GM12878 (cell line): ENCODE measurements around the gene NR2F1. TPM values are rescaled to one million over a fixed set of nuclear protein-coding genes. Genes with fewer than 3 reads are reported as not detected.

Experiments used
- ATAC-seq: fragments of 200-7000 bp; cut with Tn5 transposase; 3 replicates; pipeline ENCODE4 v1.9.1; 2020; ENCODE audit warnings: mild to moderate bottlenecking, moderate library complexity
- BruUV-seq: library from RNA; stranded (reverse); fragments of 400-500 nt; replicated peaks from 2 replicates; lab custom pipeline; 2021; lab: Mats Ljungman, UMichigan
- CTCF ChIA-PET: fragments of 300-600 bp; sonication (Branson Sonifier 250); formaldehyde crosslinking; extraction: SDS; loops from one replicate; lab custom pipeline; 2021; ENCODE audit warnings: inconsistent platforms; lab: Yijun Ruan, JAX
- POLR2A ChIA-PET: fragments of 350-600 bp; formaldehyde crosslinking; extraction: SDS; loops from one replicate; lab custom pipeline; 2021; ENCODE audit warnings: inconsistent platforms; lab: Charles Lee
- RAD21 ChIA-PET: fragments of 300-600 bp; sonication (Branson Sonifier 250); formaldehyde crosslinking; loops from one replicate; lab custom pipeline; 2023; ENCODE audit warnings: antibody characterized with exemption; ENCODE audit not compliant: unreplicated experiment; lab: Charles Lee
- SMC1A ChIA-PET: fragments of 300-600 bp; sonication (Branson Sonifier 250); formaldehyde crosslinking; loops from one replicate; lab custom pipeline; 2023; ENCODE audit not compliant: unreplicated experiment, uncharacterized antibody; lab: Charles Lee
- DNase-seq: peaks from one replicate; pipeline ENCODE4 v3.0.0-alpha.2; 2011; ENCODE audit warnings: low read depth, low spot score
- FAIRE-seq: peaks from 3 replicates; lab custom pipeline; 2011; peaks lifted over from hg19 to GRCh38; lab: Jason Lieb, UNC
- H2AFZ ChIP-seq: 2 replicates; pipeline ENCODE4 v1.6.0; 2011; ENCODE audit warnings: low read depth, low read length, control low read depth; ENCODE audit not compliant: control insufficient read depth
- H3K27ac ChIP-seq: 2 replicates; pipeline ENCODE4 v1.5.1; 2011; ENCODE audit warnings: control low read depth; ENCODE audit not compliant: control insufficient read depth, insufficient read depth
- H3K27me3 ChIP-seq, 2 experiments: replicated peaks in 1 of 2; 2 replicates each; pipeline versions ENCODE4 v1.6.0 to v1.6.1; 2011; ENCODE audit warnings: low read length in 1 of 2; ENCODE audit not compliant: control insufficient read depth in 2 of 2, insufficient read depth in 2 of 2
- H3K36me3 ChIP-seq, 2 experiments: 2 replicates each; pipeline ENCODE4 v1.5.1; 2011; ENCODE audit warnings: low read length in 1 of 2; ENCODE audit not compliant: control insufficient read depth in 2 of 2, insufficient read depth in 2 of 2
- H3K4me1 ChIP-seq: 2 replicates; pipeline ENCODE4 v1.6.1; 2011; ENCODE audit warnings: mild to moderate bottlenecking, low read length, moderate library complexity, mixed read lengths; ENCODE audit not compliant: control insufficient read depth, insufficient read depth
- H3K4me2 ChIP-seq: 2 replicates; pipeline ENCODE4 v1.6.0; 2011; ENCODE audit warnings: control low read depth; ENCODE audit not compliant: control insufficient read depth, insufficient read depth
- H3K4me3 ChIP-seq: fragments of 200-600 bp; sonication (generic); 2 replicates; pipeline ENCODE4 v1.5.1; 2016
- H3K79me2 ChIP-seq: 2 replicates; pipeline ENCODE4 v1.6.0; 2011; ENCODE audit warnings: low read length; ENCODE audit not compliant: control insufficient read depth, insufficient read depth
- H3K9ac ChIP-seq: 2 replicates; pipeline ENCODE4 v1.8.0; 2011; ENCODE audit warnings: low read length, control low read depth, mixed read lengths; ENCODE audit not compliant: control insufficient read depth, insufficient read depth
- H3K9me3 ChIP-seq: replicated peaks from 3 replicates; pipeline ENCODE4 v1.5.1; 2011; ENCODE audit warnings: mild to moderate bottlenecking, low read length; ENCODE audit not compliant: control insufficient read depth, insufficient read depth
- H4K20me1 ChIP-seq: 2 replicates; pipeline ENCODE4 v1.6.0; 2011; ENCODE audit not compliant: control insufficient read depth, insufficient read depth
- CBX5 ChIP-seq: sonication (generic); IDR thresholded peaks from 2 replicates; pipeline ENCODE4 v1.6.1; 2016; ENCODE audit warnings: low read depth, moderate library complexity, mild to moderate bottlenecking, inconsistent platforms
- MXI1 ChIP-seq: fragments of 150-350 bp; IDR thresholded peaks from 2 replicates; pipeline ENCODE4 v1.6.1; 2011; ENCODE audit warnings: low read depth, mild to moderate bottlenecking, inconsistent platforms, low read length, improper control_type of control experiment
- SPI1 ChIP-seq: IDR thresholded peaks from 2 replicates; pipeline ENCODE4 v1.6.1; 2011; ENCODE audit warnings: low read depth, mild to moderate bottlenecking, low read length, moderate library complexity, borderline replicate concordance; ENCODE audit not compliant: insufficient read depth
- TCF3 ChIP-seq: IDR thresholded peaks from 2 replicates; pipeline ENCODE4 v1.6.1; 2012; ENCODE audit warnings: low read depth, mild to moderate bottlenecking, low read length, borderline replicate concordance; ENCODE audit not compliant: insufficient read depth
- WGBS: methylation state at CpG from one replicate; pipeline ENCODE4 v1.1.6; 2016; ENCODE audit warnings: low lambda C conversion rate; ENCODE audit not compliant: insufficient replicate concordance, insufficient coverage; ENCODE audit errors: missing lambda C conversion rate; 5-methylcytosine and 5-hydroxymethylcytosine counted together
- in situ Hi-C: fragments of 300-500 bp; cut with MboI; formaldehyde crosslinking; loops from 9 replicates; pipeline ENCODE4 v1.14.3; 2018; ENCODE audit warnings: mixed read lengths
- intact Hi-C: fragments of 100-400 bp; cut with micrococcal nuclease; formaldehyde crosslinking; loops from one replicate; pipeline ENCODE4 v1.14.2; 2022; ENCODE audit not compliant: unreplicated experiment
- polyA plus RNA-seq, 11 experiments: library from polyadenylated mRNA; depleted of rRNA in 4 of 11; unstranded in 6 of 11; stranded (reverse) in 5 of 11; fragments of >200 nt; fragmentation: Nextera tagmentation in 4 of 11; fragmentation: Illumina TruSeq in 1 of 11; extraction: Ambion mirVana in 4 of 11; extraction: Trizol in 1 of 11; gene quantifications; 1 replicate in 1 of 11; 2 replicates in 10 of 11; pipeline versions ENCODE4 v1.2.1 to v1.2.3, GENCODE V29; 2011 to 2016; ENCODE audit warnings: inconsistent platforms in 2 of 11, missing spikeins in 2 of 11, low read depth in 1 of 11
- total RNA-seq, 4 experiments: library from RNA; depleted of rRNA in 3 of 4; stranded (reverse); fragments of >200 nt in 3 of 4; fragmentation: Illumina TruSeq in 1 of 4; extraction: Trizol in 1 of 4; gene quantifications; 2 replicates each; pipeline versions ENCODE4 v1.2.1 to v1.2.3, GENCODE V29; 2013 to 2021

The NR2F1 gene
- total and polyA plus RNA-seq, 10 of the 15 experiments (the other 5 are each of a cell fraction or from before 2014, with no cell fraction given): 0.04 to 0.79 (median 0.36) TPM; not detected in 7

GRCh38 chr5:93575461-93576414 is 7.3 kb upstream of the NR2F1 start (continued):
- TF ChIP-seq TCF3 (no peak), MXI1 (no peak)
- TF ChIP-seq, all 136 proteins: peak for 0

DNA sequence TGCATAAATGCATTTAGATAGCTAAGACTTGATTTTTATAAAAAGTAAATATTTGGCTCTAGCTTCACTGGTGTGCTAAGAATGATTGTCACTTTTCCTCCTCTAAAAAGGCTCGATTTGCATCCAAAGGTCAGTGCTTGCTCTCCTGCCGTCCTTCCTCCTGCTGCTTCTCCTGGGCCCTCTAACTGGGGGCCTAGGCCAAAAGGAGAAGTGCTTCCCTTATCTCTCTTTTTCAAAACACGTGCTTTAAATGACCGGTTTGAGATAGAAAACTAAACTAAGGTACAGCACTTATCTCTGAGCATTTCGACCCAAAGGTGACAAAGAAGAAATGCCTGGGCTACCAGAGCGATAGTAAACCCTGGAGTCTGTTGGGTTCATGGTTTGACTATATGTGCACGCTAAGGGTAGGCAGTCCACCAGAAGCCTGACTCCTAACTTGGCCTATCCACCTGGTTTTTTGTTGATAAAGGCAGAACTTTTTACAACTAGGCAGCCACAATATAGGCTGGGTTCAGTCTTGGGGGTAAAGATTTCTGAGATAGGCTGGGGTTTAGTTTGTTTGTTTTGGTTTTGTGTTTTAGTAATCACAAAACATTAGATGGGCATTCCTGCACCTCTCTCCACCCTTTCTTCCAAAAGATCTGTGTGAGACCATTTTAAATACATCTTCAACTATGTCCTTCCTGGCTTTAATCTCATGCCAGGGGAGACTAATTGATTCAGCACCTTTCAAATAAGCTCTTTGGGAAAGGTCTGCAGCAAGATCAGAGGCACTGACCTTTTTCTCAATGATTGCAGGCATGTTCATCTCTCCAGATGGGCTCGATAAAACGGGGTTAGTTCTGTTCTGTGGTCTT is 5.8 kb upstream of the NR2F1 start:
- intact Hi-C loops (no loop called here), in situ Hi-C loops (loop anchor here (25.0 kb wide), 1 partner anchor 1110 kb away; no protein-coding TSS in a partner anchor)
- H3K79me2 ChIP-seq: no peaks in the 10 kb centered on the region
- ATAC-seq: no peak
- H4K20me1 ChIP-seq: no peaks in the 10 kb centered on the region
- TF ChIP-seq SPI1: peak; percentile 23; the same call in 1 of the 2 replicates
- TF ChIP-seq CBX5: no peak
- no peak overlapping the region for H3K4me2 ChIP-seq
- no peak overlapping the region for H3K27ac ChIP-seq
- H3K4me1 ChIP-seq: peaks cover 14% of the 10 kb centered on the region
- CTCF ChIA-PET: interaction anchor here (1.9 kb wide), 1 partner anchor 224 kb away, joined by 6 read pairs; no protein-coding TSS in a partner anchor
- H3K9me3 ChIP-seq: no peaks in the 10 kb centered on the region
- no peak overlapping the region for H3K9ac ChIP-seq
- 26% methylated on average over 9 of the region's 9 CpGs for WGBS
- no peak overlapping the region for H2AFZ ChIP-seq
- POLR2A ChIA-PET: no interaction called here
- BruUV-seq: no TSS peak
- H3K27me3 ChIP-seq: peaks cover 17 to 39% of the 10 kb centered on the region in 2 experiments
- no peak for FAIRE-seq
- RAD21 ChIA-PET: interaction anchor here (1.4 kb wide), 1 partner anchor 43 kb away, joined by 4 read pairs; no protein-coding TSS in a partner anchor
- no peak overlapping the region for H3K4me3 ChIP-seq
- SMC1A ChIA-PET: interaction anchor here (1.6 kb wide), 1 partner anchor 17 kb away, joined by 7 read pairs; no protein-coding TSS in a partner anchor
- no peak for DNase-seq
- H3K36me3 ChIP-seq: no peaks in the 10 kb centered on the region
